GM23248 (cell line): ENCODE data around the gene SERP2.

Experiments used
- EZH2 ChIP-seq: fragments of 200-600 bp; sonication (generic); IDR thresholded peaks from 2 replicates; pipeline ENCODE4 v1.6.1; 2018; ENCODE audit warnings: antibody characterized with exemption, mild to moderate bottlenecking; ENCODE audit not compliant: insufficient read depth, poor library complexity, severe bottlenecking
- EZH2phosphoT487 ChIP-seq: fragments of 200-600 bp; sonication (generic); IDR thresholded peaks from 2 replicates; pipeline ENCODE4 v1.6.1; 2018; ENCODE audit warnings: antibody characterized with exemption, moderate library complexity, mild to moderate bottlenecking, low read depth; ENCODE audit not compliant: insufficient read depth

GRCh38 chr13:44359983-44360375, 13.6 kb upstream of the SERP2 start:
- no peak for TF ChIP-seq EZH2
- no peak for TF ChIP-seq EZH2phosphoT487
